A673 (cell line): Measurements from ENCODE around the gene APC. TPM values are rescaled to one million over a fixed set of nuclear protein-coding genes. Genes with fewer than 3 reads are reported as not detected.

Experiments used
- BruUV-seq: library from RNA; stranded (reverse); fragments of 400-500 nt; replicated peaks from 2 replicates; lab custom pipeline; 2021; lab: Mats Ljungman, UMichigan
- CTCF ChIA-PET: fragments of 300-600 bp; sonication (Branson Sonifier 250); formaldehyde crosslinking; loops from one replicate; lab custom pipeline; 2022; ENCODE audit warnings: antibody characterized with exemption; lab: Charles Lee
- POLR2A ChIA-PET: fragments of 300-600 bp; sonication (Branson Sonifier 250); formaldehyde crosslinking; loops from one replicate; lab custom pipeline; 2022; ENCODE audit warnings: antibody characterized with exemption; ENCODE audit not compliant: low non-redundant PET; lab: Charles Lee
- DNase-seq: peaks from one replicate; pipeline ENCODE4 v3.0.0-alpha.2; 2015; ENCODE audit warnings: low spot score
- H3K27ac ChIP-seq: fragments of 200-600 bp; sonication (generic); 2 replicates; pipeline ENCODE4 v1.5.1; 2016; ENCODE audit warnings: mixed run types, low read depth, mild to moderate bottlenecking, mixed read lengths, antibody characterized with exemption, low read length; ENCODE audit not compliant: poor library complexity, severe bottlenecking
- H3K27me3 ChIP-seq: fragments of 200-600 bp; sonication (generic); replicated peaks from 2 replicates; pipeline ENCODE4 v1.6.1; 2017; ENCODE audit warnings: mixed run types, low read depth, mild to moderate bottlenecking, mixed read lengths, antibody characterized with exemption, low read length; ENCODE audit not compliant: insufficient read depth, poor library complexity
- H3K36me3 ChIP-seq: fragments of 200-600 bp; sonication (generic); 2 replicates; pipeline ENCODE4 v1.6.1; 2016; ENCODE audit warnings: mixed run types, mild to moderate bottlenecking, mixed read lengths, antibody characterized with exemption, low read length; ENCODE audit not compliant: insufficient read depth, poor library complexity, severe bottlenecking
- H3K4me1 ChIP-seq: fragments of 200-600 bp; sonication (generic); 2 replicates; pipeline ENCODE4 v1.6.1; 2017; ENCODE audit warnings: mixed run types, mild to moderate bottlenecking, mixed read lengths, antibody characterized with exemption, low read length; ENCODE audit not compliant: insufficient read depth, poor library complexity, severe bottlenecking
- H3K4me3 ChIP-seq: fragments of 200-600 bp; sonication (generic); 2 replicates; pipeline ENCODE4 v1.5.1; 2016; ENCODE audit warnings: low read depth, mixed run types, mild to moderate bottlenecking, mixed read lengths, low read length; ENCODE audit not compliant: poor library complexity, severe bottlenecking
- H3K9me3 ChIP-seq: fragments of 200-600 bp; sonication (generic); 2 replicates; pipeline ENCODE4 v1.6.1; 2016; ENCODE audit warnings: mixed run types, low read depth, mild to moderate bottlenecking, mixed read lengths, antibody characterized with exemption, low read length; ENCODE audit not compliant: poor library complexity, severe bottlenecking
- EZH2 ChIP-seq: fragments of 200-600 bp; sonication (generic); IDR thresholded peaks from 2 replicates; pipeline ENCODE4 v1.6.1; 2017; ENCODE audit warnings: borderline replicate concordance, low read depth, mild to moderate bottlenecking, mixed read lengths, antibody characterized with exemption, low read length; ENCODE audit not compliant: poor library complexity, severe bottlenecking
- intact Hi-C: fragments of 100-400 bp; cut with micrococcal nuclease; formaldehyde crosslinking; loops from one replicate; pipeline ENCODE4 v1.10.0; 2022; ENCODE audit not compliant: unreplicated experiment
- total RNA-seq: library from RNA; stranded (reverse); gene quantifications from 2 replicates; pipeline ENCODE4 v1.2.3, GENCODE V29; 2021
- TF ChIP-seq, protein P1 (sequence below): fragments of 300-800, 200-600 bp; sonication (generic); conservative IDR thresholded peaks from 2 replicates; pipeline ENCODE4 v1.5.1; 2017; ENCODE audit warnings: low read depth, mild to moderate bottlenecking, antibody characterized with exemption, low read length, moderate library complexity, mixed read lengths

Gene APC
- total RNA-seq, 1 experiment from 2014 or later, result 39.3 TPM

- no TSS peak for BruUV-seq
- POLR2A ChIA-PET, result no interaction called here
- intact Hi-C loops, result no loop called here
- H3K27me3 ChIP-seq, result no peaks in the 10 kb centered on the region
- CTCF ChIA-PET, result no interaction called here
- peaks cover 7% of the 10 kb centered on the region for H3K4me1 ChIP-seq
- no peak overlapping the region for H3K4me3 ChIP-seq
- H3K36me3 ChIP-seq, result no peaks in the 10 kb centered on the region
- TF ChIP-seq EZH2, result no peak
- TF ChIP-seq, protein P1, sequence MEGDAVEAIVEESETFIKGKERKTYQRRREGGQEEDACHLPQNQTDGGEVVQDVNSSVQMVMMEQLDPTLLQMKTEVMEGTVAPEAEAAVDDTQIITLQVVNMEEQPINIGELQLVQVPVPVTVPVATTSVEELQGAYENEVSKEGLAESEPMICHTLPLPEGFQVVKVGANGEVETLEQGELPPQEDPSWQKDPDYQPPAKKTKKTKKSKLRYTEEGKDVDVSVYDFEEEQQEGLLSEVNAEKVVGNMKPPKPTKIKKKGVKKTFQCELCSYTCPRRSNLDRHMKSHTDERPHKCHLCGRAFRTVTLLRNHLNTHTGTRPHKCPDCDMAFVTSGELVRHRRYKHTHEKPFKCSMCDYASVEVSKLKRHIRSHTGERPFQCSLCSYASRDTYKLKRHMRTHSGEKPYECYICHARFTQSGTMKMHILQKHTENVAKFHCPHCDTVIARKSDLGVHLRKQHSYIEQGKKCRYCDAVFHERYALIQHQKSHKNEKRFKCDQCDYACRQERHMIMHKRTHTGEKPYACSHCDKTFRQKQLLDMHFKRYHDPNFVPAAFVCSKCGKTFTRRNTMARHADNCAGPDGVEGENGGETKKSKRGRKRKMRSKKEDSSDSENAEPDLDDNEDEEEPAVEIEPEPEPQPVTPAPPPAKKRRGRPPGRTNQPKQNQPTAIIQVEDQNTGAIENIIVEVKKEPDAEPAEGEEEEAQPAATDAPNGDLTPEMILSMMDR, result no peak
- H3K9me3 ChIP-seq, result no peaks in the 10 kb centered on the region
- H3K27ac ChIP-seq, result no peak overlapping the region
- DNase-seq, result no peak
These were observed 31.2 kb upstream of the APC start for GRCh38 chr5:112706446-112707016.

GRCh38 chr5:112707187-112708102 is 30.2 kb upstream of the APC start:
- Histone ChIP-seq H3K4me1 (peaks cover 7% of the 10 kb centered on the region), H3K4me3 (peak overlapping the region; percentile 85), H3K27me3 (no peaks in the 10 kb centered on the region), H3K9me3 (no peaks in the 10 kb centered on the region), H3K36me3 (no peaks in the 10 kb centered on the region), H3K27ac (peak overlapping the region; percentile 88)
- DNase-seq, result peak; percentile 99
- TF ChIP-seq EZH2, result no peak
- TF ChIP-seq, protein P1, result no peak
- no TSS peak for BruUV-seq
- ChIA-PET CTCF (no interaction called here), POLR2A (interaction anchor here (0.8 kb wide), 1 partner anchor 915 kb away, joined by 12 read pairs; no protein-coding TSS in a partner anchor)
- intact Hi-C loops, result no loop called here

GRCh38 chr5:112708103-112708622 is 29.5 kb upstream of the APC start:
- H3K4me3 ChIP-seq, result peak overlapping the region; percentile 85
- DNase-seq, result no peak
- POLR2A ChIA-PET, result interaction anchor here (0.8 kb wide), 1 partner anchor 915 kb away, joined by 12 read pairs; no protein-coding TSS in a partner anchor
- no peaks in the 10 kb centered on the region for H3K27me3 ChIP-seq
- no peaks in the 10 kb centered on the region for H3K36me3 ChIP-seq
- intact Hi-C loops, result no loop called here
- BruUV-seq, result no TSS peak
- CTCF ChIA-PET, result no interaction called here
- peak overlapping the region; percentile 88 for H3K27ac ChIP-seq
- no peak for TF ChIP-seq EZH2
- TF ChIP-seq, protein P1, result no peak
- H3K9me3 ChIP-seq, result no peaks in the 10 kb centered on the region
- peaks cover 7% of the 10 kb centered on the region for H3K4me1 ChIP-seq
